Smooth muscle cell (in vitro differentiated cells): ENCODE measurements around the gene AGPAT3. TPM values are rescaled to one million over a fixed set of nuclear protein-coding genes. Genes with fewer than 3 reads are reported as not detected.

Experiments
- DNase-seq: peaks from one replicate; lab custom pipeline; 2025; ENCODE audit not compliant: unreplicated experiment; lab: John Stamatoyannopoulos, UW
- H2AFZ ChIP-seq: fragments of 200-600 bp; sonication (generic); 2 replicates; pipeline ENCODE4 v1.6.0; 2016; ENCODE audit warnings: antibody characterized with exemption, low read depth, mild to moderate bottlenecking
- H3F3A ChIP-seq: fragments of 200-600 bp; sonication (generic); 2 replicates; pipeline ENCODE4 v1.6.0; 2017; ENCODE audit warnings: antibody characterized with exemption, low read depth
- H3K27ac ChIP-seq: fragments of 200-600 bp; sonication (generic); 2 replicates; pipeline ENCODE4 v1.5.1; 2016; ENCODE audit warnings: low read depth, mild to moderate bottlenecking
- H3K27me3 ChIP-seq: fragments of 200-600 bp; sonication (generic); 2 replicates; pipeline ENCODE4 v1.6.1; 2016; ENCODE audit warnings: low read depth, mild to moderate bottlenecking
- H3K36me3 ChIP-seq: fragments of 200-600 bp; sonication (generic); 2 replicates; pipeline ENCODE4 v1.5.1; 2016; ENCODE audit warnings: low read depth
- H3K4me1 ChIP-seq: fragments of 200-600 bp; sonication (generic); 2 replicates; pipeline ENCODE4 v1.5.1; 2016; ENCODE audit warnings: low read depth
- H3K4me2 ChIP-seq: fragments of 200-600 bp; sonication (generic); 2 replicates; pipeline ENCODE4 v1.6.0; 2016; ENCODE audit warnings: mild to moderate bottlenecking
- H3K4me3 ChIP-seq: fragments of 200-600 bp; sonication (generic); 2 replicates; pipeline ENCODE4 v1.5.1; 2016; ENCODE audit warnings: mild to moderate bottlenecking
- H3K79me2 ChIP-seq: fragments of 200-600 bp; sonication (generic); 2 replicates; pipeline ENCODE4 v1.6.0; 2016; ENCODE audit warnings: low read depth, mild to moderate bottlenecking
- H3K9ac ChIP-seq: fragments of 200-600 bp; sonication (generic); 2 replicates; pipeline ENCODE4 v1.6.0; 2016; ENCODE audit warnings: low read depth
- H3K9me3 ChIP-seq: fragments of 200-600 bp; sonication (generic); replicated peaks from 2 replicates; pipeline ENCODE4 v1.5.1; 2016; ENCODE audit warnings: low read depth
- H4K20me1 ChIP-seq: fragments of 200-600 bp; sonication (generic); 2 replicates; pipeline ENCODE4 v1.6.0; 2016; ENCODE audit warnings: low read depth
- CTCF ChIP-seq: fragments of 200-600 bp; sonication (generic); IDR thresholded peaks from 2 replicates; pipeline ENCODE4 v1.5.1; 2017; ENCODE audit warnings: borderline replicate concordance, mild to moderate bottlenecking, antibody characterized with exemption; ENCODE audit not compliant: insufficient read depth, poor library complexity, severe bottlenecking
- WGBS: methylation state at CpG from one replicate; pipeline ENCODE4 v1.1.7; 2016; ENCODE audit warnings: low lambda C conversion rate; 5-methylcytosine and 5-hydroxymethylcytosine counted together
- polyA plus RNA-seq: library from polyadenylated mRNA; unstranded; fragments of >200 nt; fragmentation: Nextera tagmentation; extraction: Ambion mirVana; gene quantifications from 2 replicates; pipeline ENCODE4 v1.2.1, GENCODE V29; 2016
- total RNA-seq: library from RNA; depleted of rRNA; stranded (reverse); fragments of >200 nt; gene quantifications from 2 replicates; pipeline ENCODE4 v1.2.3, GENCODE V29; 2014

AGPAT3 gene
- total and polyA plus RNA-seq, 2 experiments from 2014 or later: 10.9 to 17.2 TPM

- Histone ChIP-seq H3K27me3 (no peaks in the 10 kb centered on the region), H2AFZ (no peak overlapping the region), H4K20me1 (peaks cover 41% of the 10 kb centered on the region), H3K27ac (no peak overlapping the region), H3K4me2 (no peak overlapping the region), H3F3A (no peaks in the 10 kb centered on the region), H3K4me1 (no peaks in the 10 kb centered on the region), H3K9ac (no peak overlapping the region), H3K9me3 (no peaks in the 10 kb centered on the region), H3K36me3 (no peaks in the 10 kb centered on the region), H3K79me2 (no peaks in the 10 kb centered on the region), H3K4me3 (no peak overlapping the region)
- no peak for DNase-seq
- TF ChIP-seq CTCF: no peak
- WGBS: 92% methylated on average over 17 of the region's 22 CpGs
These were observed 92.8 kb downstream of the AGPAT3 start for GRCh38 chr21:43957611-43958362.

- no peak overlapping the region for H3K4me3 ChIP-seq
- H3K4me1 ChIP-seq: no peaks in the 10 kb centered on the region
- H3K27me3 ChIP-seq: no peaks in the 10 kb centered on the region
- no peak overlapping the region for H2AFZ ChIP-seq
- no peak for TF ChIP-seq CTCF
- H3K79me2 ChIP-seq: no peaks in the 10 kb centered on the region
- DNase-seq: no peak
- no peak overlapping the region for H3K4me2 ChIP-seq
- H3K36me3 ChIP-seq: no peaks in the 10 kb centered on the region
- H3F3A ChIP-seq: no peaks in the 10 kb centered on the region
- WGBS: 98% methylated on average over 13 of the region's 13 CpGs
- no peak overlapping the region for H3K9ac ChIP-seq
- H4K20me1 ChIP-seq: peaks cover 33% of the 10 kb centered on the region
- no peaks in the 10 kb centered on the region for H3K9me3 ChIP-seq
- no peak overlapping the region for H3K27ac ChIP-seq
These were observed 93.5 kb downstream of the AGPAT3 start for GRCh38 chr21:43958364-43959158.

- WGBS: 95% methylated on average over 34 of the region's 39 CpGs
- peaks cover 29% of the 10 kb centered on the region for H4K20me1 ChIP-seq
- no peaks in the 10 kb centered on the region for H3K27me3 ChIP-seq
- no peak for TF ChIP-seq CTCF
- no peaks in the 10 kb centered on the region for H3K9me3 ChIP-seq
- no peaks in the 10 kb centered on the region for H3K36me3 ChIP-seq
- no peak overlapping the region for H3K4me2 ChIP-seq
- no peaks in the 10 kb centered on the region for H3F3A ChIP-seq
- H3K4me1 ChIP-seq: no peaks in the 10 kb centered on the region
- no peak overlapping the region for H3K4me3 ChIP-seq
- no peak overlapping the region for H3K27ac ChIP-seq
- H3K9ac ChIP-seq: no peak overlapping the region
- H2AFZ ChIP-seq: no peak overlapping the region
- H3K79me2 ChIP-seq: no peaks in the 10 kb centered on the region
- no peak for DNase-seq
These were observed 94.5 kb downstream of the AGPAT3 start for GRCh38 chr21:43959231-43960116.
